ENCODE data around the gene UTP14A.

The UTP14A gene

DNA sequence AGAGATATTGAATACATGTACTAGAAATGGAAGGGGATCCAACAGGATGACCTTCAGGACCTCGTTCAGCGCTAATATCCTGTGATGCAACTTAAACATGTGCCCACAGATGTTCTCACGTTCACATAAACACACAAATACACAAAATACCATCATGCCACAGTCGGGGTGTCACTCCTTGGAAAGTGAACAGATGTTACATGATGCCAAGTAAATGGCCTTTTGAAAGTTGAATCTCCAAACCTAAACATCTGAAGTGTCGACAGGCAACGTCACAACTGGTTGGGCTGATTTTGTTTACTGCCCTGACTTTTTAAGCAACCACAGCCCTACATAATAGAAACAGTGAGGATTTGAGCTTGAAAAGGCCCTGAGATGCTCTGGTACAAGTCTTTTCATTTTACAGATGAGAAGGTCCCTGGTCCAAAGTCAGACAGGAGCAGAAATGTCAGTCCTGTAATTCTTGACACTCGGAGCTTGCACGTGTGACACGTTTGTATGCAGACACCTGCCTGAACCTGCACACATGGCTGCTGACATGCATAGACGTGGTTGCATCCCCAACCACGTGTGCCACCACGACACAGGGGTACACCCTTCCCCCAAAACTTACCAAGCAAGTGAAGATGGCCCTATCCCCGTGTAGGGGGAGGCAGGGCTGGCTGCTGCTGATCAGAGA, 53.0 kb downstream of the UTP14A start:
- H3K4me2 ChIP-seq (ENCODE audit: low read length), result no peak overlapping the region
- H3K4me1 ChIP-seq, result peaks cover 2% of the 10 kb centered on the region
- no peaks in the 10 kb centered on the region for H3K27me3 ChIP-seq (ENCODE audit: control insufficient read depth, insufficient read depth, low read length)
- peak overlapping the region; percentile 68 for H2AFZ ChIP-seq
- no peak overlapping the region for H3K9ac ChIP-seq
- no peaks in the 10 kb centered on the region for H3K9me3 ChIP-seq (ENCODE audit: control insufficient read depth, low read length)
- no peaks in the 10 kb centered on the region for H3K36me3 ChIP-seq (ENCODE audit: control insufficient read depth, insufficient read depth, low read length)
- H3K4me3 ChIP-seq (ENCODE audit: low read depth, low read length), result no peak overlapping the region
- H3K79me2 ChIP-seq, result no peaks in the 10 kb centered on the region
- TF ChIP-seq, protein P1, sequence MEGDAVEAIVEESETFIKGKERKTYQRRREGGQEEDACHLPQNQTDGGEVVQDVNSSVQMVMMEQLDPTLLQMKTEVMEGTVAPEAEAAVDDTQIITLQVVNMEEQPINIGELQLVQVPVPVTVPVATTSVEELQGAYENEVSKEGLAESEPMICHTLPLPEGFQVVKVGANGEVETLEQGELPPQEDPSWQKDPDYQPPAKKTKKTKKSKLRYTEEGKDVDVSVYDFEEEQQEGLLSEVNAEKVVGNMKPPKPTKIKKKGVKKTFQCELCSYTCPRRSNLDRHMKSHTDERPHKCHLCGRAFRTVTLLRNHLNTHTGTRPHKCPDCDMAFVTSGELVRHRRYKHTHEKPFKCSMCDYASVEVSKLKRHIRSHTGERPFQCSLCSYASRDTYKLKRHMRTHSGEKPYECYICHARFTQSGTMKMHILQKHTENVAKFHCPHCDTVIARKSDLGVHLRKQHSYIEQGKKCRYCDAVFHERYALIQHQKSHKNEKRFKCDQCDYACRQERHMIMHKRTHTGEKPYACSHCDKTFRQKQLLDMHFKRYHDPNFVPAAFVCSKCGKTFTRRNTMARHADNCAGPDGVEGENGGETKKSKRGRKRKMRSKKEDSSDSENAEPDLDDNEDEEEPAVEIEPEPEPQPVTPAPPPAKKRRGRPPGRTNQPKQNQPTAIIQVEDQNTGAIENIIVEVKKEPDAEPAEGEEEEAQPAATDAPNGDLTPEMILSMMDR (IDR thresholded peaks at IDR 0.05), result no peak
- no peak overlapping the region for H3K27ac ChIP-seq

DNA sequence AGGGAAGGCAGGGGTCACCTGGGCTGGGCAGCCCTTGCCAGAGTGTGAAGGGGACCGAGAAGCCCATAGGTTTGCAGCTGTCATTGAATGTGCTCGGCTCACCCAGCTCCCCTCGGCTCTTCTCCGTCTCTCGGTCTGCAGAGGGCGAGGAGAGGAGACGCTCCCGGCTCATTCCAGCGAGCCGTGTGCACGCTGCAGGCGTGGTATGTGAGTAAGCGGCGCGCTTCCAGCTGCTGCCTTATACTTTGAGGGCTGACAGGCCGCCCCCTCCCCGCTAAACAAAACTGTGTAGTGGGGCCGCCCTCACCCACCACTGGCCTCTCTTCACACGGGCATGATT, 53.5 kb downstream of the UTP14A start:
- no peak overlapping the region for H3K9ac ChIP-seq
- no peak overlapping the region for H3K4me3 ChIP-seq (ENCODE audit: low read depth, low read length)
- H3K4me2 ChIP-seq (ENCODE audit: low read length), result no peak overlapping the region
- H3K27ac ChIP-seq, result no peak overlapping the region
- no peaks in the 10 kb centered on the region for H3K79me2 ChIP-seq
- H3K9me3 ChIP-seq (ENCODE audit: control insufficient read depth, low read length), result no peaks in the 10 kb centered on the region
- no peaks in the 10 kb centered on the region for H3K27me3 ChIP-seq (ENCODE audit: control insufficient read depth, insufficient read depth, low read length)
- H3K36me3 ChIP-seq (ENCODE audit: control insufficient read depth, insufficient read depth, low read length), result no peaks in the 10 kb centered on the region
- peaks cover 2% of the 10 kb centered on the region for H3K4me1 ChIP-seq
- H2AFZ ChIP-seq, result peak overlapping the region; percentile 68
- TF ChIP-seq, protein P1 (IDR thresholded peaks at IDR 0.05), result no peak

GRCh38 chrX:129961180-129962083, 55.5 kb downstream of the UTP14A start:
- Histone ChIP-seq H3K9ac (no peak overlapping the region), H3K4me1 (peaks cover 2% of the 10 kb centered on the region), H3K4me3 (ENCODE audit: low read depth, low read length) (no peak overlapping the region), H3K27ac (no peak overlapping the region), H3K9me3 (ENCODE audit: control insufficient read depth, low read length) (no peaks in the 10 kb centered on the region), H3K4me2 (ENCODE audit: low read length) (peak overlapping the region; percentile 35), H2AFZ (peak overlapping the region; percentile 71), H3K27me3 (ENCODE audit: control insufficient read depth, insufficient read depth, low read length) (no peaks in the 10 kb centered on the region), H3K36me3 (ENCODE audit: control insufficient read depth, insufficient read depth, low read length) (no peaks in the 10 kb centered on the region), H3K79me2 (no peaks in the 10 kb centered on the region)
- TF ChIP-seq, protein P1 (IDR thresholded peaks at IDR 0.05), result no peak

- Histone ChIP-seq H3K9me3 (ENCODE audit: control insufficient read depth, low read length) (no peaks in the 10 kb centered on the region), H3K9ac (no peak overlapping the region), H2AFZ (no peak overlapping the region), H3K4me3 (ENCODE audit: low read depth, low read length) (no peak overlapping the region), H3K4me2 (ENCODE audit: low read length) (no peak overlapping the region), H3K79me2 (no peaks in the 10 kb centered on the region), H3K27me3 (ENCODE audit: control insufficient read depth, insufficient read depth, low read length) (no peaks in the 10 kb centered on the region), H3K36me3 (ENCODE audit: control insufficient read depth, insufficient read depth, low read length) (no peaks in the 10 kb centered on the region), H3K27ac (no peak overlapping the region), H3K4me1 (peaks cover 2% of the 10 kb centered on the region)
- TF ChIP-seq, protein P1 (IDR thresholded peaks at IDR 0.05), result no peak
These were observed 57.8 kb downstream of the UTP14A start for GRCh38 chrX:129963729-129964128.

All from parathyroid adenoma (tissue), 2 donors.